H4 (cell line): Measurements from ENCODE around the gene CXorf58. TPM values are rescaled to one million over a fixed set of nuclear protein-coding genes. Genes with fewer than 3 reads are reported as not detected.
A peak's percentile ranks its signal among the peaks of the same experiment; 100 is the strongest.

Experiments
- DNase-seq: peaks from one replicate; pipeline ENCODE4 v3.0.0-alpha.2; 2015; ENCODE audit warnings: low spot score
- total RNA-seq: library from RNA; depleted of rRNA; stranded (reverse); fragments of >200 nt; shearing (Covaris generic); gene quantifications from 2 replicates; pipeline ENCODE4 v1.2.3, GENCODE V29; 2014

The CXorf58 gene
- total RNA-seq, 1 experiment from 2014 or later, result 0.04 TPM

- no peak for DNase-seq
These were observed 7.5 kb upstream of the CXorf58 start for GRCh38 chrX:23900220-23900797.

- DNase-seq, result peak; percentile 52
These were observed 6.7 kb upstream of the CXorf58 start for GRCh38 chrX:23901060-23901459.

- peak; percentile 70 for DNase-seq
These were observed 6.0 kb upstream of the CXorf58 start for GRCh38 chrX:23901805-23902204.

GRCh38 chrX:23902419-23902818 is 5.4 kb upstream of the CXorf58 start:
- peak; percentile 34 for DNase-seq

- no peak for DNase-seq
These were observed 3.7 kb upstream of the CXorf58 start for GRCh38 chrX:23904096-23904495.

GRCh38 chrX:23907111-23907497 is 702 bp upstream of the CXorf58 start:
- no peak for DNase-seq

GRCh38 chrX:23908219-23909004 is 606 bp downstream of the CXorf58 start:
- DNase-seq, result no peak

GRCh38 chrX:23911126-23911835 is 3.5 kb downstream of the CXorf58 start:
- DNase-seq, result no peak

- no peak for DNase-seq
These were observed 11.3 kb downstream of the CXorf58 start for GRCh38 chrX:23919148-23919547.

GRCh38 chrX:23919706-23920320 is 12.0 kb downstream of the CXorf58 start:
- no peak for DNase-seq

GRCh38 chrX:23926015-23926414 is 18.2 kb downstream of the CXorf58 start:
- DNase-seq, result no peak

GRCh38 chrX:23930894-23931604 is 23.2 kb downstream of the CXorf58 start:
- no peak for DNase-seq

- DNase-seq, result no peak
These were observed 24.2 kb downstream of the CXorf58 start for GRCh38 chrX:23932046-23932445.

GRCh38 chrX:23935106-23935505 is 27.3 kb downstream of the CXorf58 start:
- no peak for DNase-seq

GRCh38 chrX:23936180-23936579 is 28.4 kb downstream of the CXorf58 start:
- DNase-seq, result no peak

- peak; percentile 5 for DNase-seq
These were observed 29.3 kb downstream of the CXorf58 start for GRCh38 chrX:23937100-23937499.

- no peak for DNase-seq
These were observed 30.9 kb downstream of the CXorf58 start for GRCh38 chrX:23938690-23939089.

GRCh38 chrX:23939203-23939602 is 31.4 kb downstream of the CXorf58 start:
- DNase-seq, result no peak

GRCh38 chrX:23944234-23944633 is 36.4 kb downstream of the CXorf58 start:
- no peak for DNase-seq

- no peak for DNase-seq
These were observed 37.4 kb downstream of the CXorf58 start for GRCh38 chrX:23945206-23945605.

- DNase-seq, result no peak
These were observed 44.6 kb downstream of the CXorf58 start for GRCh38 chrX:23952391-23952790.
